ENCODE results near the gene MARK1. TPM values are rescaled to one million over a fixed set of nuclear protein-coding genes. Genes with fewer than 3 reads are reported as not detected.

Gene MARK1
- total RNA-seq, 1 experiment from 2014 or later = 13.9 TPM

- no peaks in the 10 kb centered on the region for H3K27me3 Mint-ChIP-seq (ENCODE audit: low read depth)
- no peak for TF ChIP-seq CDX4 (CRISPR knock-in tag; IDR thresholded peaks at IDR 0.05; ENCODE audit: borderline replicate concordance)
- TF ChIP-seq FOXJ3 (CRISPR knock-in tag; IDR thresholded peaks at IDR 0.05; ENCODE audit: borderline replicate concordance) = no peak
- no peak for TF ChIP-seq GABPB1 (CRISPR knock-in tag; IDR thresholded peaks at IDR 0.05)
- TF ChIP-seq ZNF121 (CRISPR knock-in tag; IDR thresholded peaks at IDR 0.05) = no peak
- TF ChIP-seq ZNF423 (CRISPR knock-in tag; IDR thresholded peaks at IDR 0.05) = no peak
- TF ChIP-seq TEAD1 (CRISPR knock-in tag; IDR thresholded peaks at IDR 0.05) = no peak
- no peak for TF ChIP-seq SMAD4 (CRISPR knock-in tag; IDR thresholded peaks at IDR 0.05)
- no peak for TF ChIP-seq RORB (CRISPR knock-in tag; IDR thresholded peaks at IDR 0.05)
- no peak for TF ChIP-seq SP1 (CRISPR knock-in tag; conservative IDR thresholded peaks at IDR 0.05)
- no peak for TF ChIP-seq ATF6 (CRISPR knock-in tag; IDR thresholded peaks at IDR 0.05)
- no peak for TF ChIP-seq ESRRA (CRISPR knock-in tag; IDR thresholded peaks at IDR 0.05; ENCODE audit: borderline replicate concordance)
- TF ChIP-seq E2F1 (CRISPR knock-in tag; IDR thresholded peaks at IDR 0.05) = no peak
- no peak overlapping the region for H3K27ac Mint-ChIP-seq
- ChIA-PET CTCF (no interaction called here), POLR2A (no interaction called here)
- H3K4me1 Mint-ChIP-seq = peaks cover 12% of the 10 kb centered on the region; the same call in 1 of the 2 replicates
- ATAC-seq (no peak), DNase-seq (ENCODE audit: low spot score) (no peak)
- no peak overlapping the region for H3K4me3 Mint-ChIP-seq
- peaks cover 3% of the 10 kb centered on the region; the same call in 1 of the 2 replicates for H3K36me3 Mint-ChIP-seq
- peaks cover 3% of the 10 kb centered on the region for H3K9me3 Mint-ChIP-seq
Observed at GRCh38 chr1:220552672-220553260, 24.8 kb downstream of the MARK1 start.

- ATAC-seq = no peak
- H3K9me3 Mint-ChIP-seq = no peaks in the 10 kb centered on the region
Observed at GRCh38 chr1:220556641-220557040, 28.7 kb downstream of the MARK1 start.

More at GRCh38 chr1:220556641-220557040, 28.7 kb downstream of the MARK1 start:
- ChIA-PET CTCF (interaction anchor here (0.7 kb wide), 1 partner anchor 340 kb away, joined by 3 read pairs; no protein-coding TSS in a partner anchor), POLR2A (no interaction called here)
- TF ChIP-seq TEAD4 (CRISPR knock-in tag; IDR thresholded peaks at IDR 0.05) = no peak
- TF ChIP-seq TCF7 (CRISPR knock-in tag; IDR thresholded peaks at IDR 0.05; ENCODE audit: low read depth) = no peak
- no peak for TF ChIP-seq STAT6 (CRISPR knock-in tag; conservative IDR thresholded peaks at IDR 0.05; ENCODE audit: low read depth)
- TF ChIP-seq ZNF138 (CRISPR knock-in tag; conservative IDR thresholded peaks at IDR 0.05) = no peak
- no peak for TF ChIP-seq CDX4 (CRISPR knock-in tag; IDR thresholded peaks at IDR 0.05; ENCODE audit: borderline replicate concordance)
- no peak for TF ChIP-seq NFYB (CRISPR knock-in tag; conservative IDR thresholded peaks at IDR 0.05; ENCODE audit: low read depth)
- no peak for TF ChIP-seq ATF3 (CRISPR knock-in tag; conservative IDR thresholded peaks at IDR 0.05)
- no peak for TF ChIP-seq MYBL2 (CRISPR knock-in tag; IDR thresholded peaks at IDR 0.05)
- no peak for TF ChIP-seq RORB (CRISPR knock-in tag; IDR thresholded peaks at IDR 0.05)
- TF ChIP-seq ESRRA (CRISPR knock-in tag; IDR thresholded peaks at IDR 0.05; ENCODE audit: borderline replicate concordance) = no peak
- H3K27me3 Mint-ChIP-seq (ENCODE audit: low read depth) = no peaks in the 10 kb centered on the region
- H3K4me1 Mint-ChIP-seq = no peaks in the 10 kb centered on the region
- DNase-seq (ENCODE audit: low spot score) = no peak
- no peak overlapping the region for H3K4me3 Mint-ChIP-seq
- H3K36me3 Mint-ChIP-seq = no peaks in the 10 kb centered on the region
- no peak overlapping the region for H3K27ac Mint-ChIP-seq

Data from WTC11 (cell line).